SK-N-SH treated with all-trans-retinoic acid at 6 μM for 48 hours (cell line): ENCODE results near the gene SMIM10L2A.

Experiments
- ATAC-seq: fragments of 200-7000 bp; cut with Tn5 transposase; 3 replicates; pipeline ENCODE4 v1.9.1; 2020; ENCODE audit warnings: mild to moderate bottlenecking, moderate library complexity
- BACH2 ChIP-seq: fragments of 250-450 bp; sonication (Bioruptor Pico); IDR thresholded peaks from 2 replicates; pipeline ENCODE4 v1.9.0; 2021; ENCODE audit warnings: mild to moderate bottlenecking, borderline replicate concordance
- CSDC2 ChIP-seq: fragments of 250-450 bp; sonication (Bioruptor Pico); IDR thresholded peaks from 2 replicates; pipeline ENCODE4 v1.5.0; 2020; ENCODE audit warnings: mild to moderate bottlenecking, moderate library complexity
- ISL1 ChIP-seq: fragments of 250-450 bp; sonication (Bioruptor Pico); IDR thresholded peaks from 2 replicates; pipeline ENCODE4 v2.1.2; 2022; ENCODE audit warnings: mild to moderate bottlenecking, moderate library complexity
- OSR1 ChIP-seq: fragments of 250-450 bp; sonication (Bioruptor Pico); IDR thresholded peaks from 2 replicates; pipeline ENCODE4 v1.8.0; 2022; ENCODE audit warnings: moderate library complexity, mild to moderate bottlenecking, inconsistent platforms
- ZC3H10 ChIP-seq: fragments of 250-450 bp; sonication (Bioruptor Pico); IDR thresholded peaks from 2 replicates; pipeline ENCODE4 v1.5.1; 2021; ENCODE audit warnings: mild to moderate bottlenecking, moderate library complexity
- ZFP3 ChIP-seq: fragments of 250-450 bp; sonication (Bioruptor Pico); IDR thresholded peaks from 2 replicates; pipeline ENCODE4 v1.5.0; 2020; ENCODE audit warnings: mild to moderate bottlenecking, moderate library complexity
- ZFP30 ChIP-seq: fragments of 450-650 bp; formaldehyde crosslinking; IDR thresholded peaks from 2 replicates; pipeline ENCODE4 v1.5.0; 2022; ENCODE audit warnings: mild to moderate bottlenecking, moderate library complexity
- ZNF565 ChIP-seq: fragments of 450-650 bp; formaldehyde crosslinking; conservative IDR thresholded peaks from 2 replicates; pipeline ENCODE4 v1.5.0; 2020; ENCODE audit warnings: low read depth, mild to moderate bottlenecking, moderate library complexity
- ZNF8 ChIP-seq: fragments of 450-650 bp; formaldehyde crosslinking; IDR thresholded peaks from 2 replicates; pipeline ENCODE4 v1.5.0; 2020; ENCODE audit warnings: mild to moderate bottlenecking, moderate library complexity

SMIM10L2A gene

DNA sequence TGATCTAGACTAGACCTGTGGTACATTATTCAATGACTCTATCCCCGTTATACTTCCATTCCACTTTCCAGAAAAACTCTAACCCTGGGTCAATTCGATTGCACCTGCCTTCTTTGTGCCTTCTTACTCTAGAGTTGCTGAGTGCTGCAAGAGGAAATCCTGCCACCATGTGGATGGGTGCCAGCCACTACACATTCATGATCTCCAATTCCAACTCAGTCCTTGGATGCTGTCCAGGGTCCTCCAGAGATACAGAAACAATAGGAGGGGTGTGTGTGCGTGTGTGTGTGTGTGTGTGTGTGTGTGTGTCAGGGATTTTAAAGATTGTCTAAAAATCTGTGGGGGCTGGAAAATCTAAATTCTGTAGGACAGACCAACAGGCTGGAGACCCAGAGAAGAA, 55.8 kb downstream of the SMIM10L2A start:
- ATAC-seq: peak; percentile 78

More for the DNA sequence above, 55.8 kb downstream of the SMIM10L2A start:
- no peak for TF ChIP-seq ISL1 (CRISPR knock-in tag)
- TF ChIP-seq OSR1 (CRISPR knock-in tag): no peak
- no peak for TF ChIP-seq ZC3H10 (CRISPR knock-in tag)
- no peak for TF ChIP-seq ZNF565 (CRISPR knock-in tag)
- TF ChIP-seq ZFP30 (CRISPR knock-in tag): no peak
- no peak for TF ChIP-seq CSDC2 (CRISPR knock-in tag)
- no peak for TF ChIP-seq BACH2
- TF ChIP-seq ZFP3: no peak
- TF ChIP-seq ZNF8 (CRISPR knock-in tag): no peak
